Prostate gland (tissue), 2 donors: ENCODE data around the gene HCK. TPM values are rescaled to one million over a fixed set of nuclear protein-coding genes. Genes with fewer than 3 reads are reported as not detected.

Experiments
- DNase-seq: peaks from one replicate; pipeline ENCODE4 v3.0.0-alpha.2; 2019; ENCODE audit warnings: low spot score
- H3K27ac ChIP-seq, 2 donors: fragments of 200-600 bp; sonication (generic); 2 replicates each; pipeline ENCODE4 v1.5.1; 2017 to 2019
- H3K27me3 ChIP-seq: fragments of 200-600 bp; sonication (generic); replicated peaks from 2 replicates; pipeline ENCODE4 v1.5.1; 2019; ENCODE audit not compliant: insufficient read depth
- H3K36me3 ChIP-seq, 2 donors: fragments of 200-600 bp; sonication (generic); 1 replicate in 1 of 2; 2 replicates in 1 of 2; pipeline versions ENCODE4 v1.5.1 to v1.8.1; 2017 to 2019
- H3K4me1 ChIP-seq: fragments of 200-600 bp; sonication (generic); replicated peaks from 2 replicates; pipeline ENCODE4 v1.5.1; 2019
- H3K4me3 ChIP-seq, 2 donors: fragments of 200-600 bp; sonication (generic); 2 replicates each; pipeline ENCODE4 v1.5.1; 2017 to 2019
- H3K9me3 ChIP-seq: fragments of 200-600 bp; sonication (generic); 2 replicates; pipeline ENCODE4 v1.5.1; 2017
- POLR2A ChIP-seq: fragments of 450-650 bp; IDR thresholded peaks from one replicate; pipeline ENCODE4 v1.6.1; 2016; ENCODE audit warnings: antibody characterized with exemption, mild to moderate bottlenecking
- POLR2AphosphoS5 ChIP-seq: sonication (generic); formaldehyde crosslinking; IDR thresholded peaks from one replicate; pipeline ENCODE4 v1.6.1; 2017; ENCODE audit warnings: antibody characterized with exemption
- WGBS: methylation state at CpG from one replicate; pipeline ENCODE4 v1.1.5; 2018; 5-methylcytosine and 5-hydroxymethylcytosine counted together
- intact Hi-C: fragments of 100-400 bp; cut with DNase I; formaldehyde crosslinking; loops from one replicate; pipeline ENCODE4 v1.14.2; 2022
- total RNA-seq, 2 donors: library from RNA; depleted of rRNA; stranded (reverse); fragments of >200 nt; gene quantifications; one replicate each; pipeline ENCODE4 v1.1.0, GENCODE V29; 2016
- TF ChIP-seq, protein P1 (sequence below), 4 experiments: fragments of 200-600 bp in 2 of 4; fragments of 450-650 bp in 2 of 4; sonication (generic) in 2 of 4; IDR thresholded peaks; 1 replicate in 3 of 4; 2 replicates in 1 of 4; pipeline ENCODE4 v1.5.1; 2016 to 2019; ENCODE audit warnings: antibody characterized with exemption in 4 of 4, mild to moderate bottlenecking in 2 of 4, moderate library complexity in 2 of 4

HCK gene
- total RNA-seq, 2 donors from 2014 or later: 3.1 to 6.0 TPM

GRCh38 chr20:32037929-32038328 lies 14.1 kb upstream of the HCK start:
- WGBS: 89% methylated on average over 4 of the region's 4 CpGs
- intact Hi-C loops: no loop called here

DNA sequence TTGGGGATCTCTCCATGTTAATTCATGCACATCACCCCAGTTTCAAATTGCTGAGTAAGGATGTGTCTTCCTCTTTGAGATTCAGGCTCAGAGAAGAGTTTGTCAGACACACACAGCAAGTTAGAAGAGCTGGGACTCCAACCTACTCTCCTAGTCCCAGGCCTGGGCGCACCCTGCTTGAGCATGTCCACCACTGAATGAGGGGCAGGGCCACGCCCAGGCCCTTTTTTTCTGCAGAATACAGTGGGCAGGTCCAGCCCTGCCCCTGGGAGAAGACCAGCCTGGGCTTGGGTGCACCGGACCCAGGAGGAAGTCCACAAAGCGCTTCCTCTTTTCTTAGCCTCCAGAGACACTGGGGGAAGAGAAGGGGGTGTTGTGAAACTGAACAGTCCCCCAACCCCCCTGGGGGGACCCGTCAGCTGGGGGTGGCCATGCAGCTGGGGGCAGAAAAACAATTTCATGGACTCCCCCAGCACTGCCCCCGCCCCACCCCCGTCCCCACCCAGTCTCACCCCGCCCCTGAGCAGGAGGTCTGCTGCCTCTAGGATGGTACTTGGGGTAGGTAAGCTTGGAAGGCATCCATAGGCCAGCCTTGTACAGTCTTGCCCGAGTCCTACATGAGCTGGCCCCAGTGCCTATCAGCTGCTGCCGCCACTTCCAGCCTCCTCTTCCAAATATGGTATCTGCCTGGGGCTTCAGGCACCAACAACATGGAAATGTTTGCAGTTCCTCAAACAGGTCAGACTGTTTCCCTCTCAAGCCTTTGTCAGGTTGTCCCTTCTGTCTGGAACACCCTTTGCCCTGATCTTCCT lies 11.7 kb upstream of the HCK start:
- peak; percentile 53 for DNase-seq
- WGBS: 41% methylated on average over 9 of the region's 10 CpGs
- Histone ChIP-seq H3K4me1 (no peaks in the 10 kb centered on the region), H3K9me3 (no peaks in the 10 kb centered on the region), H3K27ac (no peak overlapping the region), H3K4me3 (no peak overlapping the region), H3K27me3 (no peaks in the 10 kb centered on the region), H3K36me3 (no peaks in the 10 kb centered on the region)
- TF ChIP-seq, protein P1, sequence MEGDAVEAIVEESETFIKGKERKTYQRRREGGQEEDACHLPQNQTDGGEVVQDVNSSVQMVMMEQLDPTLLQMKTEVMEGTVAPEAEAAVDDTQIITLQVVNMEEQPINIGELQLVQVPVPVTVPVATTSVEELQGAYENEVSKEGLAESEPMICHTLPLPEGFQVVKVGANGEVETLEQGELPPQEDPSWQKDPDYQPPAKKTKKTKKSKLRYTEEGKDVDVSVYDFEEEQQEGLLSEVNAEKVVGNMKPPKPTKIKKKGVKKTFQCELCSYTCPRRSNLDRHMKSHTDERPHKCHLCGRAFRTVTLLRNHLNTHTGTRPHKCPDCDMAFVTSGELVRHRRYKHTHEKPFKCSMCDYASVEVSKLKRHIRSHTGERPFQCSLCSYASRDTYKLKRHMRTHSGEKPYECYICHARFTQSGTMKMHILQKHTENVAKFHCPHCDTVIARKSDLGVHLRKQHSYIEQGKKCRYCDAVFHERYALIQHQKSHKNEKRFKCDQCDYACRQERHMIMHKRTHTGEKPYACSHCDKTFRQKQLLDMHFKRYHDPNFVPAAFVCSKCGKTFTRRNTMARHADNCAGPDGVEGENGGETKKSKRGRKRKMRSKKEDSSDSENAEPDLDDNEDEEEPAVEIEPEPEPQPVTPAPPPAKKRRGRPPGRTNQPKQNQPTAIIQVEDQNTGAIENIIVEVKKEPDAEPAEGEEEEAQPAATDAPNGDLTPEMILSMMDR (IDR thresholded peaks at IDR 0.05): no peak
- TF ChIP-seq POLR2A: no peak
- no peak for TF ChIP-seq POLR2AphosphoS5
- intact Hi-C loops: no loop called here

More at GRCh38 chr20:32037929-32038328, 14.1 kb upstream of the HCK start:
- no peaks in the 10 kb centered on the region for H3K27me3 ChIP-seq
- H3K4me1 ChIP-seq: no peaks in the 10 kb centered on the region
- DNase-seq: no peak
- no peaks in the 10 kb centered on the region for H3K9me3 ChIP-seq
- H3K4me3 ChIP-seq: no peak overlapping the region
- TF ChIP-seq POLR2AphosphoS5: no peak
- TF ChIP-seq POLR2A: no peak
- TF ChIP-seq, protein P1 (IDR thresholded peaks at IDR 0.05): no peak
- H3K27ac ChIP-seq: no peak overlapping the region
- no peaks in the 10 kb centered on the region for H3K36me3 ChIP-seq

DNA sequence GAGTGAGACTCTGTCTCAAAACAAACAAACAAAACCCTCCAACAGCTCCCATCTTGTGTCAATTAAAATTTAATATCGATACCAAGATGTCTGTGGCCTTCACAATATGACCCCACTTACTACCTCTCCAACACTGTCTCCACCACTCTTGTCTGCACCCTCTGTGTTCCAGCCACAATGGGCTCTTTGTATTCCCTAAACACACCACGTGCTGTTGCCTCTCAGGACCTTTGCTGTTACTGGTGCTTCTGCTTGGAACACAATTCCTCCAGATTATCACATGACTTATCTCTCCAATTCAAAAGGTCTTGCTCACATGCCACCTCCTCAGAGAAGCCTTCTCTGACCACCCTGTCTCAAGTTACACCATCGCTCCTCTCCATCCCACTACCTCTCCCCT lies 6.0 kb upstream of the HCK start:
- Histone ChIP-seq H3K36me3 (no peaks in the 10 kb centered on the region), H3K9me3 (no peaks in the 10 kb centered on the region), H3K4me3 (no peak overlapping the region), H3K27me3 (no peaks in the 10 kb centered on the region), H3K4me1 (no peaks in the 10 kb centered on the region), H3K27ac (no peak overlapping the region)
- TF ChIP-seq, protein P1 (IDR thresholded peaks at IDR 0.05): no peak
- TF ChIP-seq POLR2AphosphoS5 (no peak), POLR2A (no peak)
- WGBS: 69% methylated on average over 3 of the region's 3 CpGs
- no peak for DNase-seq
- intact Hi-C loops: no loop called here

DNA sequence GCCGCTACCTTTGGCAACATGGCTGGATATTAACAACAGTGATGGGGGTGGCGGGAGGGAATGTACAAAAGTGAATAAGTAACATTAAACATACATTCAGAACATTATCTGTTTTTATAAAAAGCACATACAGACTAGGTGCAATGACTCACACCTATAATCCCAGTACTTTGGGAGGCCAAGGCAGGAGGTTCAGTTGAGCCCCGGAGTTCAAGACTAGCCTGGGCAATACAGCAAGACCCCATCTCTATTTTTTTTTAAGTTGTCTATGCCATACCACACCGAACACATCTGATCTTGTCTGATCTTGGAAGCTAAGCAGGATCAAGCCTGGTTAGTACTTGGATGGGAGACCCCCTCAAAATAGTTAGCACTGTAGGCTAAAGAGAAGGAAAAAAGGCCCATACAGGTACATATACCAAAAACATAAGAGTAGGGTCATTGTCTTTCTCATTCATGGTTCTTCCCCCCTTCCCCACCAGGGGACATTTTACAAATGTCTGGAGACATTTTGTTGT lies 1.7 kb upstream of the HCK start:
- no peaks in the 10 kb centered on the region for H3K9me3 ChIP-seq
- no peak for DNase-seq
- H3K4me3 ChIP-seq: no peak overlapping the region
- WGBS: 88% methylated on average over 4 of the region's 4 CpGs
- H3K36me3 ChIP-seq: no peaks in the 10 kb centered on the region
- H3K27me3 ChIP-seq: peaks cover 5% of the 10 kb centered on the region
- no peak overlapping the region for H3K27ac ChIP-seq
- H3K4me1 ChIP-seq: no peaks in the 10 kb centered on the region
- TF ChIP-seq POLR2AphosphoS5 (no peak), POLR2A (no peak)
- TF ChIP-seq, protein P1 (IDR thresholded peaks at IDR 0.05): no peak
- intact Hi-C loops: no loop called here
